Measurements from ENCODE around the gene STARD3. TPM values are rescaled to one million over a fixed set of nuclear protein-coding genes. Genes with fewer than 3 reads are reported as not detected.

STARD3 gene
- total and polyA plus RNA-seq, 9 of the 15 experiments (the other 6 are each of a cell fraction or from before 2014, with no cell fraction given): 0.63 to 87.0 (median 46.0) TPM

GRCh38 chr17:39671651-39672521, 34.9 kb downstream of the STARD3 start (continued):
- TF ChIP-seq REST (IDR thresholded peaks at IDR 0.05; ENCODE audit: borderline replicate concordance) (peak; percentile 78), REST (CRISPR knock-in tag; IDR thresholded peaks at IDR 0.05; ENCODE audit: low read depth) (no peak), POLR2AphosphoS2 (IDR thresholded peaks at IDR 0.05; ENCODE audit: low read length) (peak; percentile 68; the same call in 1 of the 2 replicates), ZBTB2 (IDR thresholded peaks at IDR 0.05) (0 out of 2 replicates have a peak, but pooled peaks have one; percentile 18), HDGF (IDR thresholded peaks at IDR 0.05) (peak; percentile 47; the same call in 1 of the 2 replicates), MAZ (CRISPR knock-in tag; conservative IDR thresholded peaks at IDR 0.05 in 1 of 2, IDR thresholded peaks at IDR 0.05 in 1 of 2) (peak in 1 of 2 experiments; percentile 77; a peak in 2 of 4 replicates)
- TF ChIP-seq, protein P1, sequence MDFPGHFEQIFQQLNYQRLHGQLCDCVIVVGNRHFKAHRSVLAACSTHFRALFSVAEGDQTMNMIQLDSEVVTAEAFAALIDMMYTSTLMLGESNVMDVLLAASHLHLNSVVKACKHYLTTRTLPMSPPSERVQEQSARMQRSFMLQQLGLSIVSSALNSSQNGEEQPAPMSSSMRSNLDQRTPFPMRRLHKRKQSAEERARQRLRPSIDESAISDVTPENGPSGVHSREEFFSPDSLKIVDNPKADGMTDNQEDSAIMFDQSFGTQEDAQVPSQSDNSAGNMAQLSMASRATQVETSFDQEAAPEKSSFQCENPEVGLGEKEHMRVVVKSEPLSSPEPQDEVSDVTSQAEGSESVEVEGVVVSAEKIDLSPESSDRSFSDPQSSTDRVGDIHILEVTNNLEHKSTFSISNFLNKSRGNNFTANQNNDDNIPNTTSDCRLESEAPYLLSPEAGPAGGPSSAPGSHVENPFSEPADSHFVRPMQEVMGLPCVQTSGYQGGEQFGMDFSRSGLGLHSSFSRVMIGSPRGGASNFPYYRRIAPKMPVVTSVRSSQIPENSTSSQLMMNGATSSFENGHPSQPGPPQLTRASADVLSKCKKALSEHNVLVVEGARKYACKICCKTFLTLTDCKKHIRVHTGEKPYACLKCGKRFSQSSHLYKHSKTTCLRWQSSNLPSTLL (IDR thresholded peaks at IDR 0.05): 0 out of 2 replicates have a peak, but pooled peaks have one; percentile 24
- TF ChIP-seq, protein P2, sequence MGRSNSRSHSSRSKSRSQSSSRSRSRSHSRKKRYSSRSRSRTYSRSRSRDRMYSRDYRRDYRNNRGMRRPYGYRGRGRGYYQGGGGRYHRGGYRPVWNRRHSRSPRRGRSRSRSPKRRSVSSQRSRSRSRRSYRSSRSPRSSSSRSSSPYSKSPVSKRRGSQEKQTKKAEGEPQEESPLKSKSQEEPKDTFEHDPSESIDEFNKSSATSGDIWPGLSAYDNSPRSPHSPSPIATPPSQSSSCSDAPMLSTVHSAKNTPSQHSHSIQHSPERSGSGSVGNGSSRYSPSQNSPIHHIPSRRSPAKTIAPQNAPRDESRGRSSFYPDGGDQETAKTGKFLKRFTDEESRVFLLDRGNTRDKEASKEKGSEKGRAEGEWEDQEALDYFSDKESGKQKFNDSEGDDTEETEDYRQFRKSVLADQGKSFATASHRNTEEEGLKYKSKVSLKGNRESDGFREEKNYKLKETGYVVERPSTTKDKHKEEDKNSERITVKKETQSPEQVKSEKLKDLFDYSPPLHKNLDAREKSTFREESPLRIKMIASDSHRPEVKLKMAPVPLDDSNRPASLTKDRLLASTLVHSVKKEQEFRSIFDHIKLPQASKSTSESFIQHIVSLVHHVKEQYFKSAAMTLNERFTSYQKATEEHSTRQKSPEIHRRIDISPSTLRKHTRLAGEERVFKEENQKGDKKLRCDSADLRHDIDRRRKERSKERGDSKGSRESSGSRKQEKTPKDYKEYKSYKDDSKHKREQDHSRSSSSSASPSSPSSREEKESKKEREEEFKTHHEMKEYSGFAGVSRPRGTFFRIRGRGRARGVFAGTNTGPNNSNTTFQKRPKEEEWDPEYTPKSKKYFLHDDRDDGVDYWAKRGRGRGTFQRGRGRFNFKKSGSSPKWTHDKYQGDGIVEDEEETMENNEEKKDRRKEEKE (IDR thresholded peaks at IDR 0.05; ENCODE audit: borderline replicate concordance in 1 of 2, control insufficient read depth in 1 of 2, low read depth in 2 of 2, low read length in 1 of 2): no peak
